Sigmoid colon (tissue), 7 donors: Measurements from ENCODE around the gene SCARF1. TPM values are rescaled to one million over a fixed set of nuclear protein-coding genes. Genes with fewer than 3 reads are reported as not detected.
"Not testable (repeated sequence)": the region's sequence is repeated elsewhere in the genome, so short reads cannot be mapped to it uniquely, and the experiment has no call there.

ENCODE experiments used
- DNase-seq: peaks from one replicate; pipeline ENCODE4 v3.0.0-alpha.2; 2019
- H3K27ac ChIP-seq, 4 donors: fragments of 200-600 bp; sonication (generic); one replicate each; pipeline ENCODE4 v1.5.1; 2016 to 2019; ENCODE audit warnings: mild to moderate bottlenecking in 1 of 4
- H3K27me3 ChIP-seq, 3 donors: fragments of 200-600 bp; sonication (generic); one replicate each; pipeline ENCODE4 v1.5.1; 2019; ENCODE audit warnings: mild to moderate bottlenecking in 1 of 3
- H3K36me3 ChIP-seq, 4 donors: fragments of 200-600 bp; sonication (generic); one replicate each; pipeline ENCODE4 v1.5.1; 2016 to 2019
- H3K4me1 ChIP-seq, 4 donors: fragments of 200-600 bp; sonication (generic); one replicate each; pipeline ENCODE4 v1.5.1; 2017 to 2019
- H3K4me3 ChIP-seq, 4 donors: fragments of 200-600 bp; sonication (generic); one replicate each; pipeline ENCODE4 v1.5.1; 2017 to 2019; ENCODE audit warnings: mild to moderate bottlenecking in 2 of 4, moderate library complexity in 1 of 4
- H3K9me3 ChIP-seq, 4 donors: fragments of 200-600 bp in 3 of 4; sonication (generic) in 3 of 4; one replicate each; pipeline versions ENCODE4 v1.5.1 to v1.6.1; 2013 to 2019
- EP300 ChIP-seq, 4 donors: sonication (generic); formaldehyde crosslinking; IDR thresholded peaks; one replicate each; pipeline ENCODE4 v1.6.1; 2017; ENCODE audit warnings: antibody characterized with exemption in 4 of 4
- POLR2A ChIP-seq, 2 donors: fragments of 450-650 bp; IDR thresholded peaks; one replicate each; pipeline ENCODE4 v1.6.1; 2016; ENCODE audit warnings: antibody characterized with exemption in 2 of 2, mild to moderate bottlenecking in 2 of 2, moderate library complexity in 2 of 2
- POLR2AphosphoS5 ChIP-seq, 4 donors: sonication (generic); formaldehyde crosslinking; IDR thresholded peaks; one replicate each; pipeline ENCODE4 v1.6.1; 2017; ENCODE audit warnings: antibody characterized with exemption in 4 of 4
- WGBS, 2 donors: extraction: QIAGEN DNeasy Blood & Tissue Kit; methylation state at CpG; one replicate each; pipeline ENCODE4 v1.1.7; 2013; 5-methylcytosine and 5-hydroxymethylcytosine counted together
- intact Hi-C: fragments of 100-400 bp; cut with DNase I; formaldehyde crosslinking; loops from one replicate; pipeline ENCODE4 v1.15.1; 2023
- polyA plus RNA-seq, 3 donors: library from polyadenylated mRNA; stranded (reverse); fragments of 200-250 nt; gene quantifications; one replicate each; pipeline ENCODE4 v1.2.3, GENCODE V29; 2013
- total RNA-seq, 4 donors: library from RNA; depleted of rRNA; stranded (reverse); fragments of >200 nt; gene quantifications; one replicate each; pipeline ENCODE4 v1.1.0, GENCODE V29; 2016
- TF ChIP-seq, protein P1 (sequence below), 4 experiments: fragments of 450-650 bp in 3 of 4; fragments of 200-600 bp in 1 of 4; IDR thresholded peaks; one replicate each; pipeline ENCODE4 v1.5.1; 2016 to 2019; ENCODE audit warnings: antibody characterized with exemption in 4 of 4, mild to moderate bottlenecking in 3 of 4, moderate library complexity in 2 of 4
- donor health status: healthy with polysubstance abuse.
- donor health status: Bipolar disorder and iron deficiency.
- donor health status: healthy.

The SCARF1 gene
- total and polyA plus RNA-seq, 7 donors: 2.1 to 10.2 (median 5.4) TPM

- Histone ChIP-seq H3K4me1 (no peaks in the 10 kb centered on the region), H3K9me3 (no peaks in the 10 kb centered on the region), H3K27ac (no peak overlapping the region), H3K27me3 (no peaks in the 10 kb centered on the region), H3K4me3 (no peak overlapping the region), H3K36me3 (peaks cover 55 to 100% (median 81%) of the 10 kb centered on the region in 4 donors)
- intact Hi-C loops: no loop called here
- TF ChIP-seq EP300 (IDR thresholded peaks at IDR 0.05) (no peak), POLR2AphosphoS5 (IDR thresholded peaks at IDR 0.05) (no peak), POLR2A (IDR thresholded peaks at IDR 0.05) (no peak)
- TF ChIP-seq, protein P1, sequence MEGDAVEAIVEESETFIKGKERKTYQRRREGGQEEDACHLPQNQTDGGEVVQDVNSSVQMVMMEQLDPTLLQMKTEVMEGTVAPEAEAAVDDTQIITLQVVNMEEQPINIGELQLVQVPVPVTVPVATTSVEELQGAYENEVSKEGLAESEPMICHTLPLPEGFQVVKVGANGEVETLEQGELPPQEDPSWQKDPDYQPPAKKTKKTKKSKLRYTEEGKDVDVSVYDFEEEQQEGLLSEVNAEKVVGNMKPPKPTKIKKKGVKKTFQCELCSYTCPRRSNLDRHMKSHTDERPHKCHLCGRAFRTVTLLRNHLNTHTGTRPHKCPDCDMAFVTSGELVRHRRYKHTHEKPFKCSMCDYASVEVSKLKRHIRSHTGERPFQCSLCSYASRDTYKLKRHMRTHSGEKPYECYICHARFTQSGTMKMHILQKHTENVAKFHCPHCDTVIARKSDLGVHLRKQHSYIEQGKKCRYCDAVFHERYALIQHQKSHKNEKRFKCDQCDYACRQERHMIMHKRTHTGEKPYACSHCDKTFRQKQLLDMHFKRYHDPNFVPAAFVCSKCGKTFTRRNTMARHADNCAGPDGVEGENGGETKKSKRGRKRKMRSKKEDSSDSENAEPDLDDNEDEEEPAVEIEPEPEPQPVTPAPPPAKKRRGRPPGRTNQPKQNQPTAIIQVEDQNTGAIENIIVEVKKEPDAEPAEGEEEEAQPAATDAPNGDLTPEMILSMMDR (IDR thresholded peaks at IDR 0.05): no peak
- WGBS, 2 donors: 95 to 97% methylated on average over 12 of the region's 12 CpGs
- DNase-seq: no peak
Measured at GRCh38 chr17:1661045-1661444, 15.5 kb upstream of the SCARF1 start.

DNA sequence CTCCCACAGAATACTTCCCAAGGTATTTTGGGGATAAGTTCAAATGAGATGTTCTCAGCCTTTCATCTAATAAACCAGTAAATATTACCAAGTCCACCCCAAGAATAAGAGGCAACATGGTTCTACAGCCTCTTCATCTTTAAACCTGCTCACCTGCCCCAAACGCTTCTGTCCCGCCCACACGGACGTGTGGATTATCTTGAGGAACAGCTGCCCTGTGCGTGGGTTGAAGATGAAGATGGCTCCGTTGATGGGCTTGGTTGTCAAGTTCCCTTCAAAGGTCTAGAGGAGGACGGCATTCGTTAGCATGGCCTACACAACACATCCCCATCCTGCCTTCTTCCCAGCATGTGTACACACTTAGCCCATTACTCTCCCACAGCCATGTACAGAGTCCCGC, 12.6 kb upstream of the SCARF1 start:
- intact Hi-C loops: no loop called here
- no peak for DNase-seq
- Histone ChIP-seq H3K4me3 (no peak overlapping the region), H3K27me3 (no peaks in the 10 kb centered on the region), H3K27ac (no peak overlapping the region), H3K9me3 (no peaks in the 10 kb centered on the region), H3K4me1 (no peaks in the 10 kb centered on the region), H3K36me3 (peaks cover 81 to 100% (median 97%) of the 10 kb centered on the region in 4 donors)
- TF ChIP-seq POLR2A (IDR thresholded peaks at IDR 0.05): no peak
- TF ChIP-seq, protein P1 (IDR thresholded peaks at IDR 0.05): no peak
- no peak for TF ChIP-seq POLR2AphosphoS5 (IDR thresholded peaks at IDR 0.05)
- no peak for TF ChIP-seq EP300 (IDR thresholded peaks at IDR 0.05)
- 93 to 95% methylated on average over 9 of the region's 9 CpGs for WGBS, 2 donors

DNA sequence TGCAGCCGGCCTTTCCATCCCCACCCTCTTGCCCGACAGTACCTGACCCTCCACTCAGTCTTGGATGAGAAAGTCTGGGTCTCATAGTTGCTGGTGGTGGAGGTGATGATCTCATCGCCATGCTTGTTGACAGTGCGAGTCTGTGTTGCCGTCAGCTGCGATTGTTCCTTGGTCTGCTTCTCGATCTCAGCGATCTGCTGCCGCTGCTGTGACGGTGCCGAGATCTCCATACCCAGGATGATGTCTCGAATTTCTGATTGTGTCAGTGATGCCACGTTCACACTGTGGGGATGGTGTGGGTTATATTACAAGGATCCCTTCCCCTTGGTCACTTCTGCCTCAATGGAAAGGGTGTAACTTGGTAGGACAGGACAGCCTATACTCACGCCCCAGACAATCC, 8.2 kb upstream of the SCARF1 start:
- peak overlapping the region in 1 of 4 donors; percentile 4 for H3K27ac ChIP-seq
- intact Hi-C loops: no loop called here
- H3K9me3 ChIP-seq: no peaks in the 10 kb centered on the region
- 95 to 96% methylated on average over 14 of the region's 14 CpGs for WGBS, 2 donors
- no peak overlapping the region for H3K4me3 ChIP-seq
- H3K36me3 ChIP-seq: peaks cover 76 to 86% (median 83%) of the 10 kb centered on the region in 4 donors
- no peak for DNase-seq
- peaks cover 0 to 16% (median 12%) of the 10 kb centered on the region in 4 donors for H3K4me1 ChIP-seq
- TF ChIP-seq EP300 (IDR thresholded peaks at IDR 0.05) (no peak), POLR2AphosphoS5 (IDR thresholded peaks at IDR 0.05) (no peak), POLR2A (IDR thresholded peaks at IDR 0.05) (no peak)
- TF ChIP-seq, protein P1 (IDR thresholded peaks at IDR 0.05): no peak
- H3K27me3 ChIP-seq: no peaks in the 10 kb centered on the region

GRCh38 chr17:1652794-1653193, 7.3 kb upstream of the SCARF1 start:
- 90 to 92% methylated on average over 7 of the region's 7 CpGs for WGBS, 2 donors
- peak overlapping the region in 1 of 4 donors; percentile 5 for H3K27ac ChIP-seq
- DNase-seq: not testable (repeated sequence)

GRCh38 chr17:1651559-1651844, 6.0 kb upstream of the SCARF1 start:
- Histone ChIP-seq H3K4me3 (no peak overlapping the region), H3K9me3 (no peaks in the 10 kb centered on the region), H3K36me3 (peaks cover 60 to 64% (median 62%) of the 10 kb centered on the region in 4 donors), H3K4me1 (peaks cover 0 to 38% (median 33%) of the 10 kb centered on the region in 4 donors), H3K27ac (peak overlapping the region in 2 of 4 donors; percentile 100), H3K27me3 (no peaks in the 10 kb centered on the region)
- TF ChIP-seq, protein P1 (IDR thresholded peaks at IDR 0.05): no peak
- TF ChIP-seq EP300 (IDR thresholded peaks at IDR 0.05) (no peak), POLR2AphosphoS5 (IDR thresholded peaks at IDR 0.05) (no peak), POLR2A (IDR thresholded peaks at IDR 0.05) (no peak)
- 78 to 94% methylated on average over 4 of the region's 4 CpGs for WGBS, 2 donors
- intact Hi-C loops: no loop called here
- no peak for DNase-seq

More at GRCh38 chr17:1652794-1653193, 7.3 kb upstream of the SCARF1 start:
- Histone ChIP-seq H3K4me1 (peaks cover 0 to 25% (median 21%) of the 10 kb centered on the region in 4 donors), H3K36me3 (peaks cover 66 to 77% (median 74%) of the 10 kb centered on the region in 4 donors)
- H3K27me3 ChIP-seq, H3K9me3 ChIP-seq, H3K4me3 ChIP-seq, intact Hi-C loops: not testable (repeated sequence)
